A673 (cell line): ENCODE data around the gene TANC1.

Experiments
- CTCF ChIP-seq: fragments of 300-800, 200-600 bp; sonication (generic); conservative IDR thresholded peaks from 2 replicates; pipeline ENCODE4 v1.5.1; 2017; ENCODE audit warnings: low read depth, mild to moderate bottlenecking, antibody characterized with exemption, low read length, moderate library complexity, mixed read lengths
- EZH2 ChIP-seq: fragments of 200-600 bp; sonication (generic); IDR thresholded peaks from 2 replicates; pipeline ENCODE4 v1.6.1; 2017; ENCODE audit warnings: borderline replicate concordance, low read depth, mild to moderate bottlenecking, mixed read lengths, antibody characterized with exemption, low read length; ENCODE audit not compliant: poor library complexity, severe bottlenecking

GRCh38 chr2:159140070-159140769, 171.8 kb downstream of the TANC1 start:
- TF ChIP-seq CTCF = no peak
- TF ChIP-seq EZH2 = no peak
